Calu3 (cell line): Measurements from ENCODE around the gene SLC37A1. TPM values are rescaled to one million over a fixed set of nuclear protein-coding genes. Genes with fewer than 3 reads are reported as not detected.

Experiments used
- BruUV-seq: library from RNA; stranded (reverse); fragments of 400-500 nt; replicated peaks from 2 replicates; lab custom pipeline; 2021; lab: Mats Ljungman, UMichigan
- CTCF ChIA-PET: fragments of 300-600 bp; sonication (Branson Sonifier 250); formaldehyde crosslinking; loops from one replicate; lab custom pipeline; 2022; ENCODE audit warnings: antibody characterized with exemption; lab: Charles Lee
- DNase-seq: peaks from one replicate; pipeline ENCODE4 v3.0.0; 2022
- H3K27ac Mint-ChIP-seq: one replicate; pipeline ENCODE4 v1.8.0; 2022; ENCODE audit warnings: mixed read lengths; ENCODE audit not compliant: unreplicated experiment
- H3K27me3 Mint-ChIP-seq: one replicate; pipeline ENCODE4 v1.8.0; 2022; ENCODE audit warnings: mixed read lengths; ENCODE audit not compliant: unreplicated experiment
- H3K36me3 Mint-ChIP-seq: one replicate; pipeline ENCODE4 v1.8.0; 2022; ENCODE audit warnings: mild to moderate bottlenecking, moderate library complexity, mixed read lengths; ENCODE audit not compliant: insufficient read depth, unreplicated experiment
- H3K4me1 Mint-ChIP-seq: one replicate; pipeline ENCODE4 v1.8.0; 2022; ENCODE audit warnings: mild to moderate bottlenecking, low read depth, mixed read lengths; ENCODE audit not compliant: unreplicated experiment
- H3K4me3 Mint-ChIP-seq: one replicate; pipeline ENCODE4 v1.8.0; 2022; ENCODE audit warnings: mild to moderate bottlenecking, low read depth, moderate library complexity, mixed read lengths; ENCODE audit not compliant: unreplicated experiment
- H3K9me3 Mint-ChIP-seq: one replicate; pipeline ENCODE4 v1.8.0; 2022; ENCODE audit warnings: low read depth, mixed read lengths; ENCODE audit not compliant: unreplicated experiment
- intact Hi-C: fragments of 100-400 bp; cut with micrococcal nuclease; formaldehyde crosslinking; loops from one replicate; pipeline ENCODE4 v1.10.0; 2022; ENCODE audit not compliant: unreplicated experiment
- total RNA-seq: library from RNA; stranded (reverse); gene quantifications from 2 replicates; pipeline ENCODE4 v1.2.3, GENCODE V29; 2022
- TF ChIP-seq, protein P1 (sequence below): fragments of 200-600 bp; IDR thresholded peaks from one replicate; pipeline ENCODE4 v1.8.0; 2022; ENCODE audit warnings: antibody characterized with exemption; ENCODE audit not compliant: unreplicated experiment

The SLC37A1 gene
- total RNA-seq, 1 experiment from 2014 or later: 24.9 TPM

DNA sequence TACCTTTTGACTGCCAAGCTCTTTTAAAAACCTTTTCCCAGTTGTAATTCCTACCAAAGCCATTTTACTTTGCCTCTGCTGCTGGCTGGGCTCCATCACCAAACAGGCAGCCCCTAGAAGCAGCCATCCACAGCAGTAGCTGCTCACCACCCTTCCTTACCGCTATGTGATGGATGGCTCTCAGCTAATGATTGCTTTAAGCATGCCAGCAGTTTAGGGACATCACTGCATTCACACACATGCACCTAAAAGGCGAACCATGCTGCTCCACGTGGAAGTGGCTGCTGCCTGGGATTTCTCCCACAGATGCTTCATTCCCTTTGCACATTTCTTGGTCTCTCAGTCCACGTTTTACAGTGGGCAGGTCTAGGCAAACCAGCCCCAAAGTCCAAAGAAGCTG is 93.5 kb downstream of the SLC37A1 start:
- CTCF ChIA-PET: interaction anchor here (1.4 kb wide), 1 partner anchor 14 kb away, joined by 6 read pairs; no protein-coding TSS in a partner anchor
- no TSS peak for BruUV-seq
- intact Hi-C loops: loop anchor here (5.0 kb wide), 1 partner anchor 45 kb away; the partner anchor contains the start of gene PDE9A
- TF ChIP-seq, protein P1, sequence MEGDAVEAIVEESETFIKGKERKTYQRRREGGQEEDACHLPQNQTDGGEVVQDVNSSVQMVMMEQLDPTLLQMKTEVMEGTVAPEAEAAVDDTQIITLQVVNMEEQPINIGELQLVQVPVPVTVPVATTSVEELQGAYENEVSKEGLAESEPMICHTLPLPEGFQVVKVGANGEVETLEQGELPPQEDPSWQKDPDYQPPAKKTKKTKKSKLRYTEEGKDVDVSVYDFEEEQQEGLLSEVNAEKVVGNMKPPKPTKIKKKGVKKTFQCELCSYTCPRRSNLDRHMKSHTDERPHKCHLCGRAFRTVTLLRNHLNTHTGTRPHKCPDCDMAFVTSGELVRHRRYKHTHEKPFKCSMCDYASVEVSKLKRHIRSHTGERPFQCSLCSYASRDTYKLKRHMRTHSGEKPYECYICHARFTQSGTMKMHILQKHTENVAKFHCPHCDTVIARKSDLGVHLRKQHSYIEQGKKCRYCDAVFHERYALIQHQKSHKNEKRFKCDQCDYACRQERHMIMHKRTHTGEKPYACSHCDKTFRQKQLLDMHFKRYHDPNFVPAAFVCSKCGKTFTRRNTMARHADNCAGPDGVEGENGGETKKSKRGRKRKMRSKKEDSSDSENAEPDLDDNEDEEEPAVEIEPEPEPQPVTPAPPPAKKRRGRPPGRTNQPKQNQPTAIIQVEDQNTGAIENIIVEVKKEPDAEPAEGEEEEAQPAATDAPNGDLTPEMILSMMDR: no peak
- H3K27ac Mint-ChIP-seq: no peak overlapping the region
- H3K9me3 Mint-ChIP-seq: peaks cover 8% of the 10 kb centered on the region
- no peak overlapping the region for H3K4me3 Mint-ChIP-seq
- peaks cover 8% of the 10 kb centered on the region for H3K36me3 Mint-ChIP-seq
- H3K27me3 Mint-ChIP-seq: no peaks in the 10 kb centered on the region
- DNase-seq: no peak
- peaks cover 24% of the 10 kb centered on the region for H3K4me1 Mint-ChIP-seq

- Mint-ChIP-seq H3K4me3 (no peak overlapping the region), H3K9me3 (peaks cover 8% of the 10 kb centered on the region), H3K27me3 (no peaks in the 10 kb centered on the region), H3K4me1 (peaks cover 24% of the 10 kb centered on the region), H3K36me3 (peaks cover 8% of the 10 kb centered on the region), H3K27ac (no peak overlapping the region)
- TF ChIP-seq, protein P1: no peak
- BruUV-seq: no TSS peak
- intact Hi-C loops: loop anchor here (5.0 kb wide), 1 partner anchor 45 kb away; the partner anchor contains the start of gene PDE9A
- CTCF ChIA-PET: interaction anchor here (1.4 kb wide), 1 partner anchor 14 kb away, joined by 6 read pairs; no protein-coding TSS in a partner anchor
- no peak for DNase-seq
Observed at GRCh38 chr21:42607525-42608102, 94.0 kb downstream of the SLC37A1 start.

DNA sequence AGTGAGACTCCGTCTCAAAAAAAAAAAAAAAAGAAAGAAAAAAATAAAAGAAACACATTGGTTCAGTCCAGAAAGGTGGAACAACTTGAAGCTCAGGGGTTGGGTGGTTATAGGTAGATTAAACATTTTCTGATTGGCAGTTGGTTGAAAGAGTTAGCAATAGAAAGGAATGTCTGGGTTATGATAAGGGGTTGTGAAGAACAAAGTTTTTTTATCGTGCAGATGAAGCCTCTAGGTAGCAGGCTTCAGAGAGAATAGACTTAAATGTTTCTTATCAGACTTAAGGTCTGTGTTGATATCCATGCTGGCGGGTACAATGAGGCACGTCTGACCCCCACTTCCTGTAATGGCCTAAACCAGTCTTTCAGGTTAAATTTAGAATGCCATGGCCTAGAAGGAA is 94.8 kb downstream of the SLC37A1 start:
- Mint-ChIP-seq H3K27me3 (no peaks in the 10 kb centered on the region), H3K9me3 (peaks cover 8% of the 10 kb centered on the region), H3K27ac (no peak overlapping the region), H3K4me1 (peaks cover 24% of the 10 kb centered on the region), H3K36me3 (peaks cover 8% of the 10 kb centered on the region), H3K4me3 (no peak overlapping the region)
- BruUV-seq: no TSS peak
- TF ChIP-seq, protein P1: no peak
- CTCF ChIA-PET: no interaction called here
- intact Hi-C loops: loop anchor here (5.0 kb wide), 1 partner anchor 44 kb away; the partner anchor contains the start of gene PDE9A
- DNase-seq: no peak

- Mint-ChIP-seq H3K27me3 (no peaks in the 10 kb centered on the region), H3K27ac (no peak overlapping the region), H3K4me3 (no peak overlapping the region), H3K9me3 (peaks cover 8% of the 10 kb centered on the region), H3K4me1 (peaks cover 24% of the 10 kb centered on the region), H3K36me3 (peaks cover 8% of the 10 kb centered on the region)
- DNase-seq: no peak
- intact Hi-C loops: loop anchor here (5.0 kb wide), 1 partner anchor 42 kb away; the partner anchor contains the start of gene PDE9A
- TF ChIP-seq, protein P1: no peak
- no TSS peak for BruUV-seq
- CTCF ChIA-PET: interaction anchor here (0.6 kb wide), 1 partner anchor 64 kb away, joined by 4 read pairs; no protein-coding TSS in a partner anchor
Observed at GRCh38 chr21:42609811-42610210, 96.2 kb downstream of the SLC37A1 start.
